ENCODE measurements around the gene PJA2. TPM values are rescaled to one million over a fixed set of nuclear protein-coding genes. Genes with fewer than 3 reads are reported as not detected.

The PJA2 gene
- total and polyA plus RNA-seq, 2 of the 8 experiments (the other 6 are each of a cell fraction or from before 2014, with no cell fraction given), result 15.3 to 47.7 TPM

DNA sequence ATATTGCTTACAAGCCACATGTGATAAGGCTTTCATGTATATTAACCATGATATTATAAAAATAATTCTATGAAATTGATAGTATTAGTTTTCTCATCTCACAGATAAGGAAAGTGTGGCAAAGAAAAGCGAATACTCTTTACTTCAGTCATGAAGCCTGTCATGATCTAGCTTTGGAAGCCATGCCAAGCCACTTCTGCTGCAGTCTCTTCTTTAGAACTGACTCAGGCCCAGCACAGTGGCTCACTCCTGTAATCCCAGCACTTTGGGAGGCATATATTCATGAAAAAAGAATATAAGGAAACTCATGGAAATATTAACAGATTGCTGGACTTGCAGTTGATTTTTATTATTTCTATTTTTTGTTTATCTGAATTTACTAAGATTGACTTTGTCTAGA, 42.9 kb upstream of the PJA2 start (continued):
- TF ChIP-seq, protein P1, sequence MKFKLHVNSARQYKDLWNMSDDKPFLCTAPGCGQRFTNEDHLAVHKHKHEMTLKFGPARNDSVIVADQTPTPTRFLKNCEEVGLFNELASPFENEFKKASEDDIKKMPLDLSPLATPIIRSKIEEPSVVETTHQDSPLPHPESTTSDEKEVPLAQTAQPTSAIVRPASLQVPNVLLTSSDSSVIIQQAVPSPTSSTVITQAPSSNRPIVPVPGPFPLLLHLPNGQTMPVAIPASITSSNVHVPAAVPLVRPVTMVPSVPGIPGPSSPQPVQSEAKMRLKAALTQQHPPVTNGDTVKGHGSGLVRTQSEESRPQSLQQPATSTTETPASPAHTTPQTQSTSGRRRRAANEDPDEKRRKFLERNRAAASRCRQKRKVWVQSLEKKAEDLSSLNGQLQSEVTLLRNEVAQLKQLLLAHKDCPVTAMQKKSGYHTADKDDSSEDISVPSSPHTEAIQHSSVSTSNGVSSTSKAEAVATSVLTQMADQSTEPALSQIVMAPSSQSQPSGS (IDR thresholded peaks at IDR 0.05; ENCODE audit: low read length), result no peak
- TF ChIP-seq CHD2 (IDR thresholded peaks at IDR 0.05; ENCODE audit: low read length) (no peak), EZH2 (IDR thresholded peaks at IDR 0.05; ENCODE audit: low read depth, low read length, severe bottlenecking) (no peak), POU5F1 (IDR thresholded peaks at IDR 0.05; ENCODE audit: low read depth, low read length) (no peak), NRF1 (IDR thresholded peaks at IDR 0.05; ENCODE audit: low read depth, low read length) (no peak), RAD21 (IDR thresholded peaks at IDR 0.05 in 1 of 2, conservative IDR thresholded peaks at IDR 0.05 in 1 of 2; ENCODE audit: low read depth in 2 of 2, low read length in 2 of 2) (no peak)

Measured in H1 (cell line).